HG03460 (cell line): Measurements from ENCODE around the gene ZDHHC7.
A peak's percentile ranks its signal among the peaks of the same experiment; 100 is the strongest.
"Not testable (repeated sequence)": the region's sequence is repeated elsewhere in the genome, so short reads cannot be mapped to it uniquely, and the experiment has no call there.

Experiments
- ATAC-seq: cut with Tn5 transposase; IDR thresholded peaks from one replicate; pipeline ENCODE4 v1.9.1; 2021; ENCODE audit not compliant: unreplicated experiment

Gene ZDHHC7

DNA sequence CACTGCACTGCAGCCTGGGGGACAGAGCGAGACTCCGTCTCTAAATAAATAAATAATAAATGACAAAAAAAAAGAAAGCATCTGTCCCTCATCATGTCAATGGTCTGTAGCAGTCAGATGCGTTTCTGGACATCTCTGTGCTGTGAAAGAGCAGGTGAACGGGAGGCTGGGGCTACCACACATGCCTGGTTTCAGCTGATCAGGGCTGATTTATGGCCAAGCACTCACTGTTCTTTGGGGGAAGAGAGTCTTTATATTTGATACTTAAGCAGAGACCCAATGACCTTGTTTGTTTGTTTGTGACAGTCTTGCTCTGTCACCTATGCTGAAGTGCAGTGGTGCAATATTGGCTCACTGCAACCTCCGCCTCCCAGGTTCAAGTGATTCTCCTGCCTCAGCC lies 33.7 kb upstream of the ZDHHC7 start:
- ATAC-seq: no peak

DNA sequence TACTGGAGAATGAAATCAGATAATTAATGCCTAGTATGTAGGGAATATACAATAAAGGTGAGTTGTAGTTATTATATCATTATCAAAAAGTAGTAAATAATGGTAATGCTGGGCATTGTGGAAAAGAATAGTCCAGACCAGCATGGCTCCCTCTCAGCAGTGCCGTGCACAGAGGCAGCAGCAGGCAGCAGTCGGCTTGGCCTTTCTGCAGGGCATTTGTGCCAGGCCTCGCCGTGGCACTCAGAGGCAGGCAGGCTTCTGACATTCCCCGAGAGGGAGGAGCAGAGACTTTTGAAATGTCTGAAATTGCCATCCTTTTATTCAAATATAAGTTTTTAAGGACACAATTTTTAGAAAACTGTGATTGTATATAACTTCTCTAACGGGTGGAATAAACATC lies 31.3 kb upstream of the ZDHHC7 start:
- ATAC-seq: no peak

DNA sequence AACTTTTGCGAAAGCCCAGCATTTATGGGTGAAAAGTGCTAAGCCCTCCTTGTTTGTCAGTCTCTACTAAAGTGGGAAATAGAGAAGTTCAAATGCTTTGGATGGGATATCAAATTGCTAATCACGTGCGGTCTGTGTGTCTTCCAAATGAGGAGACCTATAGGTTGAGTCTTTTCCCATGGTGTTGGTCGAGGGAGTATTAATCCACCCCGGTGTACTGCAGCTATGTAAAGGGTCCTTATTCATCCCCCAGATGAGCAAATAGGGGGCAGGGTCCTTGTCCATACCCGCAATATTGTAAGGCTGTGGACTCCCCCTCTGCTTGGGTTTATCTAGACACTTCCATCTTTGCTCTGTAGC lies 30.8 kb upstream of the ZDHHC7 start:
- no peak for ATAC-seq

DNA sequence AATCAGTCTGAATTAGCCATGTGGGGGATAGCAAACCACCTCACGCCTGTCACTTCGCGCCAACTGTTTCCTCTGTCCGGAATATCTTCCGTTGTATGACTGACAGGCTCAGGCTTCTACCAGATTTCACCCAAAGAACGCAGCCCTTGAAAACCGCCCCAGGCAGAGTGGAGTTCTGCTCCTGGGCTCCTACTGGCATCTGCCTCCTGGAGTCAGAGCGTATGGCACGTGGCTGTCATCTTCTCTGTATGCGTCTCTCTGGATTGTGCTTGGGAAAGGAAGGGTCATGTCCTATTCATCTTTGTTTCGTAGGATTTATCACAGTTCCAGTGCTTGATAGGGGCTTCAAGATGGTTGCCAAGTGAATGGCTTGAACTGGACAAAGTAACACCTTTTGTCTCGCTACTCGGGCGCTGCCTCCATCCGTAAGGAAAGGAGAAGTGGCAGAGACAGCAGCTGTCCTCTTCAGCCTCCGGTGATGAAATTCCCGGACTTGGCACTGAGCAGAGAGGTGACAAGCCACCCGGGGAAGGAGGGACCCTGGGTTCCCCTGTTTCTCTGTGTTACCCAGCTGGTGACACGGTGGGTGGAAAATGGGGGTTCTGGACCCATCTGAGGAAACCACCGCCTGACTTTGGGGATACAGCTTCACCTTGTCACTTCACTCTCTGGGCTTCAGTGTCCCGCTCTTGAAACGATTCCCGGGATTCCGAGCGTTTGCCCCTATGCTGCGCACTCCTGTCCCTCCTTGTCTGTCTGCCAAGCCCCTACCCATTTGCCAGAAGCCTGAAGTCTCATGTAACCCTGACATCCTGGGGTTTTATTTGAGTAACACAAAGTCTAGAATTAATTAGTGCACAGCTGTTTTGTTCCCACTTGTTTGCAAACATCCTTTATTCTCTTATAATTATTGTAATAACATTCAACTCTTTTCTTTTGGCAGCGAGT lies 30.2 kb upstream of the ZDHHC7 start:
- no peak for ATAC-seq

DNA sequence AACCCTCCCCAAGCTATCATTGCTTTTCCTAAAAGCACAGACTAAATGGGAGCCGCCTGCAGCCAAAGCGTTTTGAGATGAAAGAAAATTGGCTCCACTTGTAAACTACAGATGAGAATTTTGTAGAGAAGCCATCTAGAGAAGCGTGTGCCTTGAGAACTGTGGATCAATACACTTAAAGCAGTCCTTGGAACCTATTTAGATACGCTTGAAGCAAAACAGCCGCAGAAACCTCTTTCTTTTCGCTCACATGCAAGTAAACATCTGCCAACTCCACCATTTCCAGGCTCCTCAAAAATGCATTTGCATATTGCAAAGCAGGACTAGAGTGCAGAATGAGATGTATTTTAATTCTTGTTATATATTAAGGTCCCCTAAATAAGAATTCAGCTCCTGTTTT lies 29.4 kb upstream of the ZDHHC7 start:
- ATAC-seq: no peak

DNA sequence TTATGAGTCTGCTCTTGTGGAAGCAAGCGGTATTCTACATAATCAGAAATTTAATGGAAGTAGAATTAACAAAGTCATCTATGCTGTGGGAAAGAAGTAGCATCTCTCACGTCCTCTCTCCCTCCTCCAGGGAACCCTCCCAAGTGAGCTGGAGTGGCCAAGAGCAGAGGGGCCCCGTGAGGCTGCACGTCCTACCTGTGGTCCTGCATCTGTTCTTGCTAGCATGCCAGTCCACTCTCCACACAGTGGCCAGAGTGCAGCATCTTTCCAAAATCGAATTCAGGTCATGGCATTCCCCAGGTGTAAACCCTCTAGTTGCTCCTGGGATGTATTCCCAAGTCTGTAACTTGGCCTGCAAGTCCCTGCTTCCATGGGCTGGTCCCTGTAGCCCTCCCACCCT lies 26.4 kb upstream of the ZDHHC7 start:
- no peak for ATAC-seq

DNA sequence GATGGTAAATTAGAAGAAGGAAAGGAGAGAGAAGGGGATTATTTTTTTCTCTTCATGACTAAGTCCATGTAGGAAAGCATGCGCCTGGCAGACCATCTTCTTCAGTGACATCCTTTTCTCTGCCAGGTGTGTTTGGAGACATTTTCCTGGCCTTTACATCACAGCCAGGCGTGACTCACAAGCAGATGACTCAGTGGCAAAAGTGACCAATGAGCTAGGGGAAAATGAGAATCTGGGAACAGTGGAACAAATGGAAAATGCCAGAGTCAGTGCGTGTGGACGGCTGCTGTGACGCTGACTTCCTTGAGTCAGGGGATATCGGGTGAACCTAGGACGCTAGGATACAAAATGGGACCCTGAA lies 25.7 kb upstream of the ZDHHC7 start:
- ATAC-seq: no peak

DNA sequence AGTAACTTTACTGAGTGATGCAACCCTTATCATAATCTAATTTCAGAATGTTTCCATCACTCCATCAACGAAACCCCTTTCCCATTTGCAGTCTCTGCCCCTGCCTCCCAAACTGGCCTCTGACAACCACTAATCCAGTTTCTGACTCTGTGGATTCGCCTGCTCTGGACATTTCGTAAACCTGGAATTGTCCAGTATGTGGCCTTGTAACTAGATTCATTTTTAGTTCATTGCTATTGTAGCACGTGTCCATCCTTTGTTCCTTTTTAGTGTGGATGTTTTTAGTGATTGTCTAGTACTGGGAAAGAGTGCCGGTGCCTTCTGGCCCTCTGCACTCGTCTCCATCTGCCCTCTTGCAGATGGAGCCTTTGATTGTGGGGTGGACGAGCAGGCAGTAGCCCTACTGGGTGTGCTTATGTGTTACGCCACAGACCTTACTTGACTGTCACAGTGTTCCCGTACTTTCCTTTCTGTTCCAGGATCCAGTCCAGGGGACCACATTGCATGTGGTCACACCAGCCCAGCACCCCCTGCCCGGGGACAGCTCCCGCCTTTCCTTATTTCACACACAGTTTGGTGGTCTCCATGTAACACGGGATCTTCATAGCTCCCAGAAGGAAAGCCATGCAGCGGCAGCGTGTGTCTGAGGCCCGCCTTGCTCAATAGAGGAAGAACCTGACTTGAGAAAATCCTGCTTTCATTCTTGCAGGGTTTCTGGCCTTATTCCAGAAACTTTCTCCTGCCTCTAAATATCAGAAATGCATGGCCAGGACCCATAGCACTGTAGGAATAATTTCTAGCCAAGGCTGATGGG lies 25.1 kb upstream of the ZDHHC7 start:
- ATAC-seq: no peak

DNA sequence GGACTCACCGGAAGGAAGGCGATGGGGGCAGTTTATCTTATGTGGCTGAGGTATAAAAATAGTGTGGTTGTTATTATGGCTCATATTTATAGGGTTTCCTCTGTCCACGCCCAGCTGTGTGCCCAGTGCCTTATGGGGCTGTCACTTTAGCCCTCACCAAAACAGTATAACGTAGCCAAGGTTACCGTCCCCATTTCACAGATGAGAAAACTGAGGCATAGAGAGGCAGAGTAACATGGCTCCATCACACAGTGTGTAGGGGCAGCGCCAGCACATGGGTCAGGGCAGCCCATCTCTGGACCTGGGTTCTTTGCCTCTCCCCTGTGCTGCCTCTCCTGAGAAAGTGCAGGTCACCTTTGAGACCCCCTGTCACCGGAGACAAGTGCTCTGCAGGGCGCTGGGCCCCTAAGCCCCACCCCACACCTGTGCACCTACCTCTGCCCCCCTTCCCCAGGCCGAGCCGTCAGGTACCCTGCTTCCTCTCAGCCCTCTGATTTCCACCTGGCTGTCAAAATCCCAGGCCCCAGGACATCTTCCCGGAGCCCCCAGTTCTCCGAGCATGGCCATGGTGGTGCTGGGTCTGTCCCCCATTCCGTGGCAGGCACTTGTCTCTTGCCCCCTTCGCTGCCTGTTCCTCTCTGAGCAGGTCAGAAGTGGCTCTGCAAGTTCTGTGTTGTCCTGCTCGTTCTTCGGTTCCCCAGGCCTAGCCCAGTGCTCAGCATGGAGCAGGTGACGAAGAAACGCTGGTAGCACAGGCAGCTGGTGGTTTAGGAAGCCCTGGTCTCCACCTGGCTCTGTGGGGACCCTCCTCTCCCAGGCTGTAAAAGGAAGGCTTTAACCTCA lies 23.5 kb upstream of the ZDHHC7 start:
- ATAC-seq: no peak

DNA sequence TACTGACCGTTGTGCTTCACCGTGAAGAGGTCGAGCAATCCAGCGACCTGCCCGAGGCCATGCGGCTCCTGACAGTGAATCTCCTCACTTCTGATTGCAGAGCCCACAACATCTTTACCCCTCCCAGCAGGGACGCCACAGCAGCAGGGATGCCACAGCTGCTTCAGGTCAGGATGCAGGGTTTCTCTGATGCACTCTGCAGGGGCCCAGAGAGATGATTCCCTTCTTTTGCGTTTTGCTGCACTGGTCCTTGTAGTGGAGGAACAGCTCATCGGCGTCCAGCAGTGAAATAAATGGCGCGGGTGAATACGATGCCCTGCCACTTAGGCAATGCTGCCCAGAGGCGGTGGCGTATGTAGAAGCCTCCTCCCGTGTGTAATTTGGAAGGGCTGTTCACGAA lies 21.8 kb upstream of the ZDHHC7 start:
- ATAC-seq: no peak

DNA sequence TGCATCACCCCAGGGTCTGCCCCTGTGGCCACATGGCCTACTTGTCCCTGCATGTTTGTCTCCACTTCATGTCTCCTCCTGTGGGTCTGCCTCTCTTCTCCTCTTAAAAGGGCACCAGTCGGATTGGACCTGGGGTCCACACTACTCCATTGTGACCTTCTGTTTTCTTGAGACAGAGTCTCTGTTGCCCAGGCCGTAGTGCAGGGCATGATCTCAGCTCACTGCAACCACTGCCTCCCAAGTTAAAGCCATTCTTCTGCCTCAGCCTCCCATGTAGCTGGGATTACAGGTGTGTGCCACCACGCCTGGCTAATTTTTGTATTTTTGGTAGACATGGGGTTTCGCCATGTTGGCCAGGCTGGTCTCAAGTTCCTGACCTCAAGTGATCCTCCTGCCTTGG lies 20.9 kb upstream of the ZDHHC7 start:
- ATAC-seq: not testable (repeated sequence)

DNA sequence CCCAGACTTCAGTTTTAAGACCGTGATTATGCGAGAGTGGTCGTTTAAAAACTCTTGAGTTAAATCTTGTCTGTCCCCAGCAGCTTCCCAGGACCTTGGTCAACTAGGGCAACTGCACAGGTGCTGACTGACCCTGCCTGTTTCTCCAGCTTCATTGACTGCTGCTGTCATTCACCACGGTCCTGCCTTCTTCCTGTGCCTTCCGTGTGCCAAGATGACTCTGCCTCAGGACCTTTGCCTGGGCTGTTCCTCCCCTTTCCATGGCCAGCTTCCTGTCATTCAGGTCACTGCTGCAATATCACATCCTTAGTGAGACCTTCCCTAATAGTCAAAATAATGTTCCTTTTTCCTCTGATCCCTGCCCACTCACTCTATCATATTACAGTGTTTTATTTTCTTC lies 20.1 kb upstream of the ZDHHC7 start:
- no peak for ATAC-seq

DNA sequence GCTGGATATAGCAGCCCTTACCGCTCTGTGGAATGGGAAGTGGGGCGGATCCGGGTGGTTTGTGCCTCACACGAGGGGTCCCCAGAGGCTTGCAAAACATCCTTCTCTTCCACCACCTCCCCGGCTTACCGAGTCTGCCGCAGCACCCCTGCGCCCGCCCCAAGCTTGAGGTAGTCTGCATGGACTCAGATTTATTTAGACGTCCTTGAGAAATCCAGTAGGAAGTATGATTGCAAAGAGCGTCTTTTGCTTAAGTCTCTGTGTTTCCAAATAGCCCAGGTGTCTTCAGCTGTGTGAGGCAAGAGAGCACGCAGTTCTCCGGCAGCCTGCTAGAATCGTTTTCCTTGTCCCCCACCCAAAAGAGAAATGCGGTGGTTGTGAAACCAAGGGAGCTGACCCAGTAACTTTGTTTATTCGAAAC lies 18.7 kb upstream of the ZDHHC7 start:
- no peak for ATAC-seq

DNA sequence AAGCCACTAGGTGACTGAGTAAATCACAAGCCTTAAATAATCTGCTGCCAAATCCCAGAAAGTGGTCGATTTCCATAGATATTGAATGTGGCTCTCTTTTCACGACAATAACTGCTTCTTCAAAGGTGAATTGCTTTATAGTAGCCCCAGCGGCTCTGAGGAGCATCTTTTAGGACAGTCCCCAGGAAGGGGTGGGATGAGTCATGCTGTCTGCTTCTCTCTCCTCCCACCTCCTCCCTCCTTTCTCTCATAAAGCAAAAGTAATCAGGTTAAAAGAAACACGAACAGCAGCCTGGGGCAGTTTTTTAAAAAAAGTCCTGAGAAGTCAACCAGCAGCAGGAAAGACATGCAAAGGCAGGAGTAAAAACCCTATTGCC lies 18.1 kb upstream of the ZDHHC7 start:
- no peak for ATAC-seq

DNA sequence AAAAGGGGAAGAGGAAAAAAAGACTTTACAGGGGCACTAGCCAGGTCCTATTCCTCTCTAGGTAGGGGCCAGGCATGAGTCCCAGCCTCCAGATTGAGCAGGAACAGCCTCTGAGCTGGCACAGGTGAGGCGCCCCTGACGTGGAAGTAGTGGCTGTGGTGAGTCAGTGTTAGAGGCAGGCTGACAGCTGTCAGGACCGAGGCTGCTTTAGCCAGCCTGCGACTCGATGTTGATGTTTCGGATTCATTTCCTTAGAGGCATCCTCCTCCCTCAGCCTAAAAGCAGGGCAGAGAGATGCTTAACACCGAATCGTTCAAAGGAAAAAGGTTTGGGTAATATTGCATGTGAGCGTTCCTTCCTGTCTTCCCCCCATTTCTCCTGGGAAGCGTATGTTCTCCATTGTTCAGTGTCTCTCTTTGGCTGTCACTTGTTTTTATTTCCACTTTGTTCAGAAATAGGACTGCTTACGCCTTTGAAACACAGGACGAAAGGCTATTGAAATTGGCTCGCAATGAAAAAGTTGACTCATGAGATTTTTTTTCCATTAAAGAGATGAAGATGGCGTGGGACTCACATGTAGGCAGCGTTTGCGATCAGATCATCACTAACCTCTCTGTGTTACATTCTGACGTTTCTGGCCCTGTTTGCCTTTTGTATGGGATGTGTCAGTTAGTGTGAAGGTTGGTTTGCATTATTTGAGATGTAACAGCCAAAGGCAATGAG lies 17.5 kb upstream of the ZDHHC7 start:
- ATAC-seq: no peak

DNA sequence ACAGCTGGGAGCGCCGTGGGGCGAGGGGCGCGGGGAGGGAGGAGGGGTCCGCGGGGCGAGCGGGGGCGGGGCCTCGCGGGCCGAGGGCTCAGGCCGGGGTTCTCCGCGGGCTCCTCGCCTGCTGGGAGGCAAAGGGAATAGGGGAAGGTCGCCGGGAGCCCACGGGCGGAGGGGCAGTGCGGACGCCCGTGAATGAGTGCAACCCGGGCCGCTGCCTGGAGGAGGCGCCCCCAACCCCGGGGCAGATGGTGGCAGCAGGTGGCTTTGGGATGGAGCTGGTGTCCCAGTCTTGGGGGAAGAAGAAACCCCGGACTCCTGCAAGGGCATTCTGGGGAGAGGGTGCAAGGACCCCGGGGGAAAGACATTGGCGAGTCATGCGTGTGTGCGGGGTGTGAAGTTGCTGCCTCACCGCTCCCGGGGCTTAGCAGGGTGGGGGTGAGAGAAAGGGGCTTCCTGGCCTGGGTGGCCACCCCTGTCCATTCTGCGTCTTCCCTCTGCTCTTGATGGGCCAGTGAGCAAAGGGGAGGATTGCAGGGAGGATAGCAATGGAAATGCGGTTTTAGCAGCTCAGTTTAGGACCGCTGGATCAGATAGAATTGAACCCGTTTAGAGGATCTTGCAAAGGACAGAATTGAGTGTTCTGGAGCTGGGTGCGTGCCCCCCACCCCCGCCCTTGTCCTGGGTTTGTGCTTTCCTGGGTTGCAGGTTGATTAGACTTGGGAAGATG lies 16.8 kb upstream of the ZDHHC7 start:
- ATAC-seq: peak; percentile 24

DNA sequence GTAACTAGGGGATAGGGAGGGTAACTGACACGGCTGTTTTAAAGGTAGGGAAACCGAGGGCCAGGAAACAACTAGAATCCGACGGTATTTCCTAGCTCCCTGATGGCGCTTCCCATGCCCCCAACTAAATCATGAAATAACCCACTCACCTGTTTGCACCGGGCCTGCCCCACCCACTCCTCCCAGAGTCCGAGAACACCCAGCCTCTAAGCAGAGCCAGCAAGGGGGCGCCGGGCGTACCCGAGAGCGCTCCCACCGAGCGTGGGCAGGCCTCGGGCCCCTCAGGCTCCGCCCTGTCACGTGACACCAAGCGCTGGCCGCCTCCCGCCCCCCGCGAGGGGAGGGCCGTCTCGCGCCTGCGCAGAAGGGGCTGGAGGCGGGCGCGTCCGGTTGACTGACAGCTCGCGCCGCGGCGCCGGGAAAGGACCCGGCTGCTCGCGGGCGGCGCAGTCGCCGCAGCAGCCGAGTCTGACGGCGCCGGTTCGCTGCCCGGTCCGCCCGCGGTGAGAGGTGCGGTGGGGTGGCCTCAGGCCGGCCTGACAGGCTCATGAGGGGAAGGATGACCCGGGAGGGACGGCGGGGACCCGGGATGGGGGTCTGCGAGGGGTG lies 16.1 kb upstream of the ZDHHC7 start, which contains the start of gene KIAA0513:
Gene KIAA0513, plus strand, starts transcription at position 447 of the 609 bp plus-strand sequence. CDS start 39,277 bp downstream, outside the sequence.
- peak; percentile 72 for ATAC-seq

DNA sequence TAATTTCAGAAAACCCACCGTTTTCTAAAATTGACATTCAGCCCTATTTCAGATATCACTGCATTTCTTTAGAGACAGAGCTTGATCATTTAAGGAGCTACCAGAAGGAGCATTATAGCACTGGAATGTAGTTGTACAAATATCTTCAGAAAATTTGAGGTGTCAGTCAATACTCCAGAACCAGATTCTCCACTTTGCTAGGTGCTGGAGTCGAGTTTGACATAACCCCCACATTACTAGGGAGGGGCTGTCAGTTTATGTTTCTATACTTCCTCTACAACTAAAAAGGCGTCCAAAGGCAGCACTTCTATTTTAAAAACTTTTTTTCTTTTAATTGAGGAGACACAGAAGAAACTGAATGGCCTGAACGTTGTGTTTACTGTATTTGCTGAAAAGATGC lies 15.4 kb upstream of the ZDHHC7 start:
- no peak for ATAC-seq
